Midbrain (tissue), 1 donor: ENCODE measurements around the gene CDC20.

Source experiments
- DNase-seq: peaks from one replicate; lab custom pipeline; 2025; lab: John Stamatoyannopoulos, UW

The CDC20 gene

DNA sequence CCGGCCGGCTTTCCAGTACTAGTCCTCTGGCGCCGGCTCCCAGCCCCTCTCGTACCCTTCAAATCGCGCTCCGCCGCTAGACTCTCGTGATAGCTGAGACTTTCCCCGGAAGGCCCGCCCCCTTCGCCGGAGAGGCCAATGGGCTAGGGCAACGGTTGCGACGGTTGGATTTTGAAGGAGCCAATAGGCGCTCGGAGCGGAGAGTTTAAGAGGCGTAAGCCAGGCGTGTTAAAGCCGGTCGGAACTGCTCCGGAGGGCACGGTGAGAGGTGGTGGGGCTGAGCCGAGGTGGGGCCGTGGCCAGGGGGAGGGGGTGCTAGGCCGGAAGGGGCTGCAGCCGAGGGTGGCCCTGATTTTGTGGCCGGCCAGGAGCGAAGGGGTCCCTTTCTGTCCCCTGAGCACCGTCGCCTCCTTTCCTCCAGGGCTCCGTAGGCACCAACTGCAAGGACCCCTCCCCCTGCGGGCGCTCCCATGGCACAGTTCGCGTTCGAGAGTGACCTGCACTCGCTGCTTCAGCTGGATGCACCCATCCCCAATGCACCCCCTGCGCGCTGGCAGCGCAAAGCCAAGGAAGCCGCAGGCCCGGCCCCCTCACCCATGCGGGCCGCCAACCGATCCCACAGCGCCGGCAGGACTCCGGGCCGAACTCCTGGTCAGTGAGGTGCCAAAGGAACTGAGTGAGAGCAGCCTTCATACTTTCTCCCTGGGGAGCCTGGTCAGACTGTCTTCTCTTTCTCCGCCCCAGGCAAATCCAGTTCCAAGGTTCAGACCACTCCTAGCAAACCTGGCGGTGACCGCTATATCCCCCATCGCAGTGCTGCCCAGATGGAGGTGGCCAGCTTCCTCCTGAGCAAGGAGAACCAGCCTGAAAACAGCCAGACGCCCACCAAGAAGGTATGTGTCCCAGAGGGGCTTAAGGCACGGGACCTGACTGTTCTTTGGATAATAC, at the start of gene CDC20:
CDC20 (plus strand) TSS at position 236 of the 948 bp plus-strand sequence; CDS start at position 471, 235 bp downstream.
- DNase-seq, result peak; percentile 97

DNA sequence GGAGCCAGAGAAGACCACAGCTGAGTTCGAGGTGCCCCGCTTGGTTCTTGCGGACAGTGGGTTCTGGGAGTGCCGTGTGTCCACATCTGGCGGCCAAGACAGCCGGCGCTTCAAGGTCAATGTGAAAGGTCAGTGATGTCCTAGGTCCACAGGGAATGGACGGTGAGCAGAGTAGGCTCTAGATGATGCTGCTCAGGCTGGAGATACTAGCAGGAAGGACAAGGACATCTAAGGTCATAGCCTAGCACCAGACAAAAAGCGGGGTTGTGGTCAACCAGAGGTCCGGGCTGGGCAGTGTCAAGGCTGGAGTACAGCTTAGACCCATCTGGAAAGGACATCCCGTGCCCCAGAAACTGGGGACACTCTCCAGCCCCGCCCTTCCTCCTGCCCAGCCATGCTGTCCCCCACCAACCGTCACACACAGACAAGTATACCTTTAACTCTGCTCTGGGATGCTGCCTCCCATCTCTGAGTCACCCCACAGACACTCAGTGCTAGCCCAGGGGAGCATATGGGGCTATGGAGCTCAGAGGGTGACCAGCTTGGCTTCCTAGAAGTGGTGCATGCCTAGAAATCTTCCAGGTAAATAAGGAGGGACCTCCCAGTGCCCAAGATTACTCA, 49.3 kb upstream of the CDC20 start:
- DNase-seq, result no peak

DNA sequence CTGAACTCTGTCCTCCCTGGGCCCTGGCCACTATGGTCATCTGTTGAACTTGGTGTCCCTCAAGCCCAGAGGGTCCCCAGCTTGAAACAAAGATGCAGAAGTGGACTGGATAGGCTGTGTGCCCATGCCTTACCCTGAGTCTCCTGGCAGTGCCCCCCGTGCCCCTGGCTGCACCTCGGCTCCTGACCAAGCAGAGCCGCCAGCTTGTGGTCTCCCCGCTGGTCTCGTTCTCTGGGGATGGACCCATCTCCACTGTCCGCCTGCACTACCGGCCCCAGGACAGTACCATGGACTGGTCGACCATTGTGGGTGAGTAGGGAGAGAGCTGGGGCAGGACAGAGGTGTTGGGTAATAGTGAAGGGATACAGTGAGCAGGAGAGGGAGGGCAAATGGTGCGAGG, 47.3 kb upstream of the CDC20 start:
- DNase-seq, result no peak

DNA sequence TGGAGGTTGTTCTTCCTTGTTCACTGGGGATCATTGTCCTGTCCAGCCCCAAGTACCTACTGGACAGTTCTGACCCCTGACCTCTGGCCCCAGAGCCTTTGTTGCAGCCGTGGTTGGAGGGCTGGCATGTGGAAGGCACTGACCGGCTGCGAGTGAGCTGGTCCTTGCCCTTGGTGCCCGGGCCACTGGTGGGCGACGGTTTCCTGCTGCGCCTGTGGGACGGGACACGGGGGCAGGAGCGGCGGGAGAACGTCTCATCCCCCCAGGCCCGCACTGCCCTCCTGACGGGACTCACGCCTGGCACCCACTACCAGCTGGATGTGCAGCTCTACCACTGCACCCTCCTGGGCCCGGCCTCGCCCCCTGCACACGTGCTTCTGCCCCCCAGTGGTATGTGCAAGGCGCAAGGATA, 46.6 kb upstream of the CDC20 start:
- DNase-seq, result no peak

DNA sequence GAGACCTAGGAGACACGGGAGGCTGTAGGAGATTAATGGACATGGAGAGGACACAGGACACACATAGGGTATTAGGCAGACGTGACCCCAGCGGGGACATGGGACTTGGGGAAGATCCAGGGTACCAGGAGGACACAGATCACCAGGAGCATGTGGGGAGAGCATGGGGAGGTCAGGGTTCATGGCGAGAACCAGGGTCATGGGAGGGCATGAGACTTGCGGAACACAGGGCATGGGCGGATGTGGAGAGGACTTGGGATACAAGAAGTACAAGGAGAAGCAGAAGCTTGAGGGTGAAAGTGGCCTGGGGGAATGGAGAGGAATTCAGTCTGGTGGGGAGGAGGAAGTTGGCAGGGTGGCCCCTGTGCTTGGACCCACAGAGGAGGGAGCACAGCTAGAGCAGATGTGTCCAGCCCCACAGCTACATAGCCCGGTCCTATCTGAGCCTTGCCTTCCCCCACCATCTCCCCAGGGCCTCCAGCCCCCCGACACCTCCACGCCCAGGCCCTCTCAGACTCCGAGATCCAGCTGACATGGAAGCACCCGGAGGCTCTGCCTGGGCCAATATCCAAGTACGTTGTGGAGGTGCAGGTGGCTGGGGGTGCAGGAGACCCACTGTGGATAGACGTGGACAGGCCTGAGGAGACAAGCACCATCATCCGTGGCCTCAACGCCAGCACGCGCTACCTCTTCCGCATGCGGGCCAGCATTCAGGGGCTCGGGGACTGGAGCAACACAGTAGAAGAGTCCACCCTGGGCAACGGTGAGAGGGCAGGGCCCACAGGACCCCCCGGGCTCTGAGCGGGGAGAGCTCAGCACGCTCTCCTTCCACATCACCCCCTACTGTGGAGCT, 45.9 kb upstream of the CDC20 start:
- DNase-seq, result no peak

DNA sequence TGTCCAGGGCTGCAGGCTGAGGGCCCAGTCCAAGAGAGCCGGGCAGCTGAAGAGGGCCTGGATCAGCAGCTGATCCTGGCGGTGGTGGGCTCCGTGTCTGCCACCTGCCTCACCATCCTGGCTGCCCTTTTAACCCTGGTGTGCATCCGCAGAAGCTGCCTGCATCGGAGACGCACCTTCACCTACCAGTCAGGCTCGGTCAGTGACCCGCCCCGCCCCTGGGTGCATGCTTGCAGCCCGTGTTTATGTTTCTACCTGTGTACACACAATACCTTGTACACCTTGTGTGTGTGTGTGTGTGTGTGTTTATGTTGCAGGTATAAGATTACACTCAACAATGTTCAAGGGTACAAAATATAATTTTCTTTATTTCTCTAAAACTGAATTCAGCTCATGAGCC, 45.0 kb upstream of the CDC20 start:
- no peak for DNase-seq

DNA sequence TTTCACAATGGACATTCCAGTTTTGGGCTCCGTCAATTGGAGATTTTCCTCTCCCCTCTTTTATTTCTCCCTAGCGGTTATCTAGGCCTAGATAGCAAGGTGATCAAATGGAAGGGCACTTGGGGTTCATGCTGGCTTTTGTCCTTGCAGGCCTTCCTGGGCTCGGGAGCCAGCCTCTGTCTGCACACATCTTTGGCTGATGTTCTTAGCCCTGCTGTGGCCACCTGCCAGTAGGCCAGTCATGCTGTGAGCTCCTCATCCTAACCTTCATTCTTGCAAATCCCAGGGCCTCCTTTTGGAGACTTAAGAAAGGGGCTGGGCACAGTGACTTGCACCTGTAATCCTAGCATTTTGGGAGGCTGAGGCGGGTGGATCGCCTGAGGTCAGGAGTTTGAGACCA, 44.5 kb upstream of the CDC20 start:
- no peak for DNase-seq

DNA sequence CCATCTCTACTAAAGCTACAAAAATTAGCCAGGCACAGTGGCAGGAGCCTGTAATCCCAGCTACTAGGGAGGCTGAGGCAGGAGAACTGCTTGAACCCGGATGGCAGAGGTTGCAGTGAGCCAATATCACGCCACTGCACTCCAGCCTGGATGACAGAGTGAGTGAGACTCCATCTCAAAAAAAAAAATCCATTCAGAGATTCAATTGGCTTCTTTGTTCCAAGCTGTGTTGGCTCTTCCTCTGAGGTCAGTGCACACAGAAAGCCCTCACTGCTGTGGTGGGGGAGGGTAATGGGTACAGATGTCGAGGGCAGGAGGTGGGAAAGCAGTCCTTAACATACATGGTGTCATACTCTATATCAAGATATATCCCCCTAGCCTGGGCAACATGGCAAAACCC, 43.3 kb upstream of the CDC20 start:
- DNase-seq, result peak; percentile 67

DNA sequence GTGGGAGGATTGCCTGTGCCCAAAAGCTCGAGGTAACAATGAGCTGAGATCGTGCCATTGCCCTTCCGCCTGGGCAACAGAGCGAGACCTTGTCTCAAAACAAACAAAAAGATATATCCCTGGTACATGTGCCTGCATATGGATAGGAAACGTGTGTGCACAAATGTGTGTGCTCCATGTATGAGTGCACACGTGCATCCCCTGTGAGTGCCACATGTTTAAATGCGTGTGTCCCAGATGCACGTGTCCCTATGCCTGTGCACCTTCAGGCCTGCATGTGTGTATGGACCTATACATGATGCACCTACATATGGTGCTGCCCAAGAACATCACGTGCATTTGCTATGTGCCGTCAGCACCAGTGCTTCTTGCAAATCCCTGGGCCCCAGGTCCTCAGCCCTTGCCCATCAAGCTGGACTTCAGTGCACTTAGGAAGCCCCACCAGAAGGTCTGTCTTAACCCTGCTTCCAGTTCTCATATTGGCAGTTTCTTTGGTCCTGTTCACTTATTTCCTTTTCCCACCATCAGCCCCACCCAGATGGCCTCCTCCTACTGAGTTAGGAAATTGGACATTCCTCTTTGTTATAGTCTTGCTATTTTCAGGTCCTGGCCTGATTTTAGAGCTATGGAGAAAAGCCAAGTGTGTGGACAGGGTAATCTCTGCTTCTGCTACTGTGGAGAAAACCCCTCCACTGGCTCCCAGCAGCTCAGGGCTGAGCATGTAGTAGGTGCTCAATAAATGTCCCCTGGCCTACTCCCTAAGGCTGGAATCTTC, 42.6 kb upstream of the CDC20 start:
- DNase-seq, result no peak

DNA sequence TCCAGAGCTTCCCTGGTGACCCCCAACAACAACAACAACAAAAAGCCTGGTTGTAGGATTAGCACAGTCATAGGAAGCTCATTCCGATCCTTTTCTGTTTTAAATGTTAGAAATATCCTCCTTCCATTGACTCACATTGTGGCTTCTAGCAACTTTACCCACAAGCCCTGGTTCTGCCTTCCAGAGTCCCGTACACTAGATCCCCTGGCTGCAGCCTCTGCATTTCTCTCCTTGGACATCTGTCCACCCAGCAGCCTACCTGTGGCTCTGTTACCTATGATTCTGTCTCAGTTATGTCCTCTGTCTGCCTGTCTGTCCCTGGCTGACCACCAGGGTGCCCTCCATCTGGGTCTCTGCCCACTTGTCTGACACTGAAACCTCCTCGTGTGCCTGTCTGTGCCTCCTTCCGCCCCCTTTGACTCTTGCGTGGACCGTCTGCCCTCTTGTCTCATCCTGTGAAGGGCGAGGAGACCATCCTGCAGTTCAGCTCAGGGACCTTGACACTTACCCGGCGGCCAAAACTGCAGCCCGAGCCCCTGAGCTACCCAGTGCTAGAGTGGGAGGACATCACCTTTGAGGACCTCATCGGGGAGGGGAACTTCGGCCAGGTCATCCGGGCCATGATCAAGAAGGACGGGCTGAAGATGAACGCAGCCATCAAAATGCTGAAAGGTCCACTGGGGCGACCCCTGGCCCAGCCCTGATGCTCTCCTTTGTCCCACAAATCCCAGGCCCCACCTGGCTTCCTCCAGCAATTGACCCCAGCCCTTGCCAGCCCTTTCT, 41.9 kb upstream of the CDC20 start:
- no peak for DNase-seq

DNA sequence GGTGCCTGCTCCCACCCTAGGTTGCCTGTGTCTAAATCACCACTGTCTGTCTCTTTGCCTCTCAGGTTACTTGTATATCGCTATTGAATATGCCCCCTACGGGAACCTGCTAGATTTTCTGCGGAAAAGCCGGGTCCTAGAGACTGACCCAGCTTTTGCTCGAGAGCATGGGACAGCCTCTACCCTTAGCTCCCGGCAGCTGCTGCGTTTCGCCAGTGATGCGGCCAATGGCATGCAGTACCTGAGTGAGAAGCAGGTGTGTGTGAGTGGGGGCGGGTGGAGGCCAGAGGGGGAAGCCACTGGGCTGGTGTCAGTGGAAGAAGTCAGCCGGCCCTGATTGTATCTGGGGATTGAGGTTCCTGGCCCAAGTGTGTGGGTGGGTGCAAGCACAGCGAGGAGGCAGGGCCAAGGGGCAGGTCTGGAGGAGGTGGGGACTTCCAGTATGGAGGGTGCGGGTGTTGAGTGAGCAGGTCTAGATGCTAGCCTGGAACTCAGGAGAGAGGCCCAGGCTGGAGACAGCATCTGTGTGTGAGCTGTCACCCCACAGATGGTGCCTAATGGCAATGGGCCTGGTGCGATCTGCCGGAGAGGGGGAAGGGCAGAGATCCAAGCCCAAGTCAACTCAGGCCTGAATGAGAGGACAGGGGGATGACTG, 40.8 kb upstream of the CDC20 start:
- DNase-seq, result peak; percentile 52

DNA sequence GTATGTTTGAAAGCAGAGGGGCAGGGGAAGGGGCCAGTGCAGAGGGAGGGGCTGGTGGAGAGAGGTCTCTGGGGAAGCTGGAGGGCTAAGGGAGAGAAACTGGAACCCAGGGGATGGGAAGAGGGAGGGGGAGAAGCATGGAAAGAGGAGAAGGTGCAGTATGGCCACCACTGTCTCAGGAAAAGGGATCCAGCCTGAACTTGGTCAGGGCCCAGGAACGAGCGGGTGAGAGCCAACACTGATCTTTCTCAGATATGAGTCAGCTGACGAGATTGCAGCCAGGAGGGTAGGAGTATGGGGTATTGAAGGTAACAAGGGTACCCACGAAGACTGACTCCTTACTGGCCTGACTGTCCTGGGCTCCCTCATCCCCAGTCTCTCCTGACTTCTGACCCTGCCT, 40.0 kb upstream of the CDC20 start:
- no peak for DNase-seq

DNA sequence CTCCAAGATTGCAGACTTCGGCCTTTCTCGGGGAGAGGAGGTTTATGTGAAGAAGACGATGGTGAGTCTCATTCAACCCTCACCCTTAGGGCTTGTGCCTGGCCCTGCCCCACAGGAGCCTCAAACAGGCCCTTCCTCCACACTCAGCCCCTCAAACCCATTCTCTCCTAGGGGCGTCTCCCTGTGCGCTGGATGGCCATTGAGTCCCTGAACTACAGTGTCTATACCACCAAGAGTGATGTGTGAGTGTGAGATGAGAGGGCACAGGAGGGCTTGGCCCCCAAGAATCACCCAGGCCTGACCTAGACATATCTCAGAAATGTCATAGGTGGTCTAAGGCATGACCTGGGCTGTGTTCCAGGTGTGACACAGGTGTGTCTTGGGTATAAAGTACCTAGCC, 39.5 kb upstream of the CDC20 start:
- DNase-seq, result no peak

DNA sequence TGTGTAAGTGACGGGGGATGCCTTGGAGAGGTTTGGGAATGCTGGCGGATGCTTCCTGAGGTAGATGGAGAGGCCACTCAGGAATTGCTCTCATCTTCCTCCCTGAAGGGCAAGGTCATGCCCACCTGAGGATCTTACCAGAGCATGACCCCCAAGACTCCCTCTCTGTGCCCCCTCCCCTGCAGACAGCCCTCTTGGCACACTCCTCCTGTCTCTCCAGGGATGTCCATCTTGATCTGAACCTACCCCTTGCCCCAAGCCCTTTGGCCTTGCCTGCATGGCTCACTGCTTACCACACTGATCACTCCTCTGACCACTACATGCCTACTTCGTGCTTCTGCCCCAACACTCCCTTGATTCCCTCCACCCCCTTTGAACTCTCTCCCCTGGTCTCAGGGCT, 39.0 kb upstream of the CDC20 start:
- DNase-seq, result no peak

DNA sequence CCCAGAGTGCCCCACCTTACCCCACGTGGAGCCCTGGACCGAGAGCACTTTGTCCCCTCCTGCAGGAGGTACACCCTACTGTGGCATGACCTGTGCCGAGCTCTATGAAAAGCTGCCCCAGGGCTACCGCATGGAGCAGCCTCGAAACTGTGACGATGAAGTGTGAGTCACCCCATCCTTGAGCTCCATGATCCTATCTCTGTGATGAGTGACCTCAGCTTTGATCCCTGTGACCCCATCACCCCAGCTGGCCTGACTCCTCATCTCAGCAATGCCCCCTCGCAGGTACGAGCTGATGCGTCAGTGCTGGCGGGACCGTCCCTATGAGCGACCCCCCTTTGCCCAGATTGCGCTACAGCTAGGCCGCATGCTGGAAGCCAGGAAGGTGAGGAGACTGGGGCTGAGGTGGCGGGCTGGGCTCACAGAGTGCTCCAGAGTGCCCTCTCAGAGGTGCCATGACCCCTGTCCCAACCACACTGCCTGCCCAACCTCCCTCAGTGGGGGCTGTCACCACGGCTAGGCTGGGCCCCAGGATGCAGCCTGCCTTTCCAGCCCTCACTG, 37.4 kb upstream of the CDC20 start:
- no peak for DNase-seq

DNA sequence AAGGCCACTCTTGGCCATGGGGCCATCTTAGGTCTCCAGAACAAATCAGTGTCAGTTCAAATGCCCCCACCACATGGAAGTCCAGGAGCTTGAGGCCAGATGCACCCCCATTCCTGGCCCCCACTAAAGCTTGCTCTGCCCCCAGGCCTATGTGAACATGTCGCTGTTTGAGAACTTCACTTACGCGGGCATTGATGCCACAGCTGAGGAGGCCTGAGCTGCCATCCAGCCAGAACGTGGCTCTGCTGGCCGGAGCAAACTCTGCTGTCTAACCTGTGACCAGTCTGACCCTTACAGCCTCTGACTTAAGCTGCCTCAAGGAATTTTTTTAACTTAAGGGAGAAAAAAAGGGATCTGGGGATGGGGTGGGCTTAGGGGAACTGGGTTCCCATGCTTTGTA, 36.3 kb upstream of the CDC20 start:
- no peak for DNase-seq

DNA sequence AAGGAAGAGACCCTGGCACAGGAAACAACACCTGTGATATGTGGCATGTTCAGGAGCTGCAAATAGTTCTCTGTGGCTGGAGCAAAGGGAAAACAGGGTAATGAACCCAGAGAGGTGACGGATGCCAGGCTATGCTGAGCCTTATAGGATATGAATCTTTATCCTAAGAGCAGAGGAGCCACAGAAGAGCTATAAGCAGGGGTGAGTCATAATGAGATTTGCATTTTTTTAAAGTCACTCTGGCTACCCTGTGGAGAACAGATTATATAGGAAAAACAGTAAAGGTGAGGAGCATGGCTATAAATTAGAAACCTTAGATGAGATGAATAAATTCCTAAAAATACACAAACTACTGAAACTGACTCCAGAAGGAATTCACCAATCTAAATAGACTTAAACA, 34.0 kb upstream of the CDC20 start:
- DNase-seq, result no peak

DNA sequence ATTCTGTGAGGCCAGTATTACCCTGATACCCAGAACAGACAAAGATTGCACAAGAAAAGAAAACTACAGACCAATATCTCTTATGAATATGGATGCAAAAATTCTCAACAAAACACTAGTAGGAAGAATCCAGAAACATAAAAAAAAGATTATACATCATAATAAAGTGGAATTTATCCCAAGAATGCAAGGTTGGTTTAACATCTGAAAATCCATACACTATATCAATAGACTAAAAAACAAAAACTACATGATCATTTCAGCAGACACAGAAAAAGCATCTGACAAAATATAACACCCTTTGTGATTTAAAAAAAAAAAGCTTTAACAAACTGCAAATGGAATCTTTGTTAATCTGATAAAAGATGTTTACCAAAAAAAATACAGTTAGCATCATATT, 33.4 kb upstream of the CDC20 start:
- no peak for DNase-seq

DNA sequence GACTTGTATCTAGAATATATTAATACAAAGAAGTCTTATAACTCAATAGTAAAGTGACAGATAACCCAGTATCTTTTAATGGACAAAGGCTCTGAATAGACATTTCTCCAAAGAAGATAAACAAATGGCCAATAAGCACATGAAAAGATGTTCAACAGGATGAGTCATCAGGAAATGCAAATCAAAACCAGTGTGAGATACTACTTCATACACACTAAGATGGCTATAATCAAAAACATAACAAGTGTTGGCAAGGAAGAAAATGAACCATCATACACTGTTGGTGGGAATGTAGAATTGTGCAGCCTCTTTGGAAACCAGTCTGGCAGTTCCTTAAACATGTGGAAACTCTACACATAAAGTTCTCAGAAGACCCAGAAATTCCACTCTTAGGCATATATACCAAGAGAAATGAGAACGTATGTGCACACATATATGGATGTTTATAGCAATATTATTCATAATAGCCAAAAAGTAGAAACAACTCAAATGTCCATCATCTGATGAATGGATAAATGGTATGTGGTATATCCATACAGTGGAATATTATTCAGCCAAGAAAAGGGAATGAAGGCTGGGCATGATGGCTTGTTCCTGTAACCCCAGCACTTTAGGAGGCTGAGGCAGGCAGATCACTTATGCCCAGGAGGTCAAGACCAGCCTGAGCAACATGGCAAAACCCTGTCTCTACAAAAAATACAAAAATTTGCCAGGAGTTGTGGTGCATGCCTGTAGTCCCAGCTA, 31.1 kb upstream of the CDC20 start:
- no peak for DNase-seq
